ENCODE measurements around the gene NCOA6.

GRCh38 chr20:34710861-34711574, 114.4 kb downstream of the NCOA6 start:
- TF ChIP-seq EZH2 (IDR thresholded peaks at IDR 0.05; ENCODE audit: low read length, missing control alignments) (no peak), CTCF (conservative IDR thresholded peaks at IDR 0.05 in 1 of 2, IDR thresholded peaks at IDR 0.05 in 1 of 2; ENCODE audit: low read depth in 1 of 2, low read length in 2 of 2) (no peak)
